COLO668 (cell line): ENCODE data around the gene CORO2A.

Source experiments
- DNase-seq: peaks from one replicate; lab custom pipeline; 2025; ENCODE audit not compliant: unreplicated experiment; lab: John Stamatoyannopoulos, UW

Gene CORO2A

GRCh38 chr9:98192503-98193335, at the start of gene CORO2A:
CORO2A (minus strand) TSS chr9:98192637; CDS start chr9:98157660, 34,977 bp downstream.
- peak; percentile 86 for DNase-seq

GRCh38 chr9:98241357-98242300, 49.2 kb upstream of the CORO2A start:
- no peak for DNase-seq

- DNase-seq, result no peak
Observed at GRCh38 chr9:98240475-98240874, 48.0 kb upstream of the CORO2A start.

GRCh38 chr9:98236901-98237487, 44.6 kb upstream of the CORO2A start:
- DNase-seq, result no peak

GRCh38 chr9:98235126-98235525, 42.7 kb upstream of the CORO2A start:
- no peak for DNase-seq

GRCh38 chr9:98234245-98234825, 41.9 kb upstream of the CORO2A start:
- DNase-seq, result no peak

- DNase-seq, result no peak
Observed at GRCh38 chr9:98232926-98233325, 40.5 kb upstream of the CORO2A start.

- no peak for DNase-seq
Observed at GRCh38 chr9:98231770-98232478, 39.5 kb upstream of the CORO2A start.

- DNase-seq, result no peak
Observed at GRCh38 chr9:98230789-98231188, 38.4 kb upstream of the CORO2A start.

GRCh38 chr9:98230304-98230703, 37.9 kb upstream of the CORO2A start:
- no peak for DNase-seq

GRCh38 chr9:98229620-98230019, 37.2 kb upstream of the CORO2A start:
- DNase-seq, result no peak

- DNase-seq, result no peak
Observed at GRCh38 chr9:98229090-98229395, 36.6 kb upstream of the CORO2A start.

- no peak for DNase-seq
Observed at GRCh38 chr9:98228392-98229089, 36.1 kb upstream of the CORO2A start.

- no peak for DNase-seq
Observed at GRCh38 chr9:98227883-98228282, 35.4 kb upstream of the CORO2A start.

- DNase-seq, result no peak
Observed at GRCh38 chr9:98226957-98227356, 34.5 kb upstream of the CORO2A start.

- DNase-seq, result no peak
Observed at GRCh38 chr9:98226516-98226915, 34.1 kb upstream of the CORO2A start.

- DNase-seq, result peak; percentile 33
Observed at GRCh38 chr9:98225015-98225442, 32.6 kb upstream of the CORO2A start.

GRCh38 chr9:98222885-98223691, 30.7 kb upstream of the CORO2A start:
- no peak for DNase-seq

- DNase-seq, result no peak
Observed at GRCh38 chr9:98220911-98221310, 28.5 kb upstream of the CORO2A start.
